Neutrophil (primary cell): Measurements from ENCODE around the gene MUC2.

Experiments
- H3K27ac ChIP-seq: fragments of 200-600 bp; sonication (generic); 2 replicates; pipeline ENCODE4 v1.5.1; 2016; ENCODE audit warnings: mild to moderate bottlenecking, moderate library complexity
- H3K27me3 ChIP-seq: fragments of 200-600 bp; sonication (generic); 2 replicates; pipeline ENCODE4 v1.6.0; 2016; ENCODE audit warnings: mild to moderate bottlenecking
- H3K36me3 ChIP-seq: fragments of 200-600 bp; sonication (generic); 2 replicates; pipeline ENCODE4 v1.5.1; 2017
- H3K4me1 ChIP-seq, 2 experiments: fragments of 200-600 bp in 1 of 2; sonication (generic) in 1 of 2; 1 replicate in 1 of 2; 2 replicates in 1 of 2; pipeline versions ENCODE4 v1.5.1 to v1.6.1; 2013 to 2016; ENCODE audit warnings: low read depth in 1 of 2, low read length in 1 of 2, mild to moderate bottlenecking in 1 of 2, moderate library complexity in 1 of 2; ENCODE audit not compliant: control insufficient read depth in 1 of 2, insufficient read depth in 1 of 2
- H3K4me3 ChIP-seq, 2 experiments: fragments of 200-600 bp in 1 of 2; sonication (generic) in 1 of 2; 1 replicate in 1 of 2; 2 replicates in 1 of 2; pipeline ENCODE4 v1.5.1; 2013 to 2016; ENCODE audit warnings: low read depth in 1 of 2, low read length in 1 of 2, mild to moderate bottlenecking in 1 of 2, moderate library complexity in 1 of 2
- H3K9me3 ChIP-seq: fragments of 200-600 bp; sonication (generic); 2 replicates; pipeline ENCODE4 v1.5.1; 2016
- TF ChIP-seq, protein P1 (sequence below): fragments of 200-600 bp; sonication (generic); IDR thresholded peaks from 2 replicates; pipeline ENCODE4 v1.5.1; 2016; ENCODE audit warnings: antibody characterized with exemption

Gene MUC2

GRCh38 chr11:1089738-1090599 lies 15.3 kb downstream of the MUC2 start:
- no peaks in the 10 kb centered on the region for H3K9me3 ChIP-seq
- H3K4me3 ChIP-seq: no peak overlapping the region
- H3K36me3 ChIP-seq: no peaks in the 10 kb centered on the region
- H3K4me1 ChIP-seq: no peaks in the 10 kb centered on the region
- no peaks in the 10 kb centered on the region for H3K27me3 ChIP-seq
- no peak overlapping the region for H3K27ac ChIP-seq
- TF ChIP-seq, protein P1, sequence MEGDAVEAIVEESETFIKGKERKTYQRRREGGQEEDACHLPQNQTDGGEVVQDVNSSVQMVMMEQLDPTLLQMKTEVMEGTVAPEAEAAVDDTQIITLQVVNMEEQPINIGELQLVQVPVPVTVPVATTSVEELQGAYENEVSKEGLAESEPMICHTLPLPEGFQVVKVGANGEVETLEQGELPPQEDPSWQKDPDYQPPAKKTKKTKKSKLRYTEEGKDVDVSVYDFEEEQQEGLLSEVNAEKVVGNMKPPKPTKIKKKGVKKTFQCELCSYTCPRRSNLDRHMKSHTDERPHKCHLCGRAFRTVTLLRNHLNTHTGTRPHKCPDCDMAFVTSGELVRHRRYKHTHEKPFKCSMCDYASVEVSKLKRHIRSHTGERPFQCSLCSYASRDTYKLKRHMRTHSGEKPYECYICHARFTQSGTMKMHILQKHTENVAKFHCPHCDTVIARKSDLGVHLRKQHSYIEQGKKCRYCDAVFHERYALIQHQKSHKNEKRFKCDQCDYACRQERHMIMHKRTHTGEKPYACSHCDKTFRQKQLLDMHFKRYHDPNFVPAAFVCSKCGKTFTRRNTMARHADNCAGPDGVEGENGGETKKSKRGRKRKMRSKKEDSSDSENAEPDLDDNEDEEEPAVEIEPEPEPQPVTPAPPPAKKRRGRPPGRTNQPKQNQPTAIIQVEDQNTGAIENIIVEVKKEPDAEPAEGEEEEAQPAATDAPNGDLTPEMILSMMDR: no peak

DNA sequence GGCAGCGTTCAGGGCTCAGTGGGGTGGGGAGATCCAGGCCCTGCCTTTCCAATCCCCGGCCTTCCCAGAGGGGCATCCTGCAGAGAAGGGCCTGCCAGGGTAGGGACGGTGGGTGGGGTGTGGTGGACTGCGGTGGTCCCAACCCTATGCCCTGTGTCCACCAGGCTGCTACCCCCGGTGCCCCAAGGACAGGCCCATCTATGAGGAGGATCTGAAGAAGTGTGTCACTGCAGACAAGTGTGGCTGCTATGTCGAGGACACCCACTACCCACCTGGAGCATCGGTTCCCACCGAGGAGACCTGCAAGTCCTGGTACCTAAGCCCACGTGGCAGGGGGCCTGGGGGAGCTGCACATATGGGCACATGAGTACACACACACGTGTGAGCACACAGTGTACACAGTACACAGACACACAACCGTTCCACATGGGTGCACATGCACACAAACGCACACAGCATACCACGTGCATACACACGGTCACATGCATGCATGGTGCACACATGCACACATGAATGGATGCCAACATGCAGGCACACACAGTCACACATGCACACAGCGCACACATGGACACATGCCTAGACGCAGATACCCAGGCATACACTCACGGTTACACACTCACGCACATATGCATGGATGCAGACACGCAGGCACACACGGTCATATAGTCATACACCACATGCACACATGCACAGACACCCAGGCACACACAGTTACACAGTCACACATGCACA lies 16.1 kb downstream of the MUC2 start:
- no peak overlapping the region for H3K4me3 ChIP-seq
- H3K36me3 ChIP-seq: no peaks in the 10 kb centered on the region
- H3K9me3 ChIP-seq: no peaks in the 10 kb centered on the region
- no peaks in the 10 kb centered on the region for H3K4me1 ChIP-seq
- H3K27me3 ChIP-seq: no peaks in the 10 kb centered on the region
- no peak overlapping the region for H3K27ac ChIP-seq
- TF ChIP-seq, protein P1: no peak

DNA sequence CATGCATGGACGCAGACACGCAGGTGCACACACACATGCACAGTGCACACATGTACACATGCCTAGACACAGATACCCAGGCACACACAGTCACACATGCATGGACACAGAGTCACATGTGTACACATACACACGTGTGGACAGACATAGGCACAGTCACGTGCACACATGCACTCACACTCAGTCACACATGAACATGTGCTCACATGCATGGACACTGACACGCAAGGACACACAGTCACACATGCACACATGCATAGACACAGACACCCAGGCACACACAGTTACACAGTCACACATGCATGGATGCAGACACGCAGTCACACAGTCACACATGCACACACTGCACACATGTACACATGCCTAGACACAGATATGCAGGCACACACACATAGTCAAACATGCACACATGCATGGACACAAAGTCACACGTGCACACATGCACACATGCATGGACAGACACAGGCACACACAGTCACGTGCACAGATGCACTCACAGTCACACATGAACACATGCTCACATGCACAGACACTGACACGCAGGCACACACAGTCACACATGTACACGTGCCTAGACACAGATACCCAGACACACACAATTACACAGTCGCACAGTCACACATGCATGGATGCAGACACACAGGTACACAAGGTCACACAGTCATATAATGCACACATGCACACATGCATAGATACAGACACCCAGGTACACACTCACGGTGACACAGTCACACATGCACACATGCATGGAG lies 16.8 kb downstream of the MUC2 start:
- Histone ChIP-seq H3K4me1 (no peaks in the 10 kb centered on the region), H3K9me3 (no peaks in the 10 kb centered on the region), H3K36me3 (no peaks in the 10 kb centered on the region), H3K27ac (no peak overlapping the region), H3K4me3 (no peak overlapping the region), H3K27me3 (no peaks in the 10 kb centered on the region)
- TF ChIP-seq, protein P1: no peak

DNA sequence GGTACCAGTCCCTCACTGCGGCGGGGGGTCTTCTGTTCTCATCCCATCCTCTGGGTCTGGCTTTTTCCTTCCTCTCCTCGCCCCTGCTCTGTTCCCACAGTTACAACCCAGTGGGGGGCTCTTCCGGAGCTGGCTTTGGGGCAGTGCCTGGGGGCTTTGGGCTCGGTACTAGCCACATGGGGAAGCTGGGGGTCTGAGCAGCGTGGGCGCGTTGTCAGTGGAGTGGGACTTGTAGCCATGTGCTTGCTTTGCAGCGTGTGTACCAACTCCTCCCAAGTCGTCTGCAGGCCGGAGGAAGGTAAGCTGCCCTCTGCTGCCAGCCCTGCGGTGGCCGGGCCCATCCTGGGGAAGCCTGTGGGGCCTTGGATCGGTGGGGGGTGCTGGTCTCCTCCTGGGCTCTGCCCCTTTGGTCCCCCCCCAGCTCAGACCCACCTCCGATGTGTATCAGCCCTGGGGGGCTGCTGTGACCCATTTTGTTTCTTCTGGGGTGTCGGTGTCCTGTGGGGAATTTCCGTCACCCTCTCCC lies 17.5 kb downstream of the MUC2 start:
- Histone ChIP-seq H3K9me3 (no peaks in the 10 kb centered on the region), H3K4me1 (no peaks in the 10 kb centered on the region), H3K27ac (no peak overlapping the region), H3K27me3 (no peaks in the 10 kb centered on the region), H3K36me3 (no peaks in the 10 kb centered on the region), H3K4me3 (no peak overlapping the region)
- TF ChIP-seq, protein P1: no peak

GRCh38 chr11:1092919-1093318 lies 18.2 kb downstream of the MUC2 start:
- Histone ChIP-seq H3K4me1 (no peaks in the 10 kb centered on the region), H3K4me3 (no peak overlapping the region), H3K27me3 (no peaks in the 10 kb centered on the region), H3K9me3 (no peaks in the 10 kb centered on the region), H3K27ac (no peak overlapping the region), H3K36me3 (no peaks in the 10 kb centered on the region)
- TF ChIP-seq, protein P1: no peak
